SK-N-SH treated with all-trans-retinoic acid at 6 μM for 48 hours (cell line): ENCODE results near the gene TMEM100.

Source experiments
- ATAC-seq: fragments of 200-7000 bp; cut with Tn5 transposase; 3 replicates; pipeline ENCODE4 v1.9.1; 2020; ENCODE audit warnings: mild to moderate bottlenecking, moderate library complexity
- ARNTL ChIP-seq: fragments of 450-650 bp; formaldehyde crosslinking; IDR thresholded peaks from 2 replicates; pipeline ENCODE4 v1.5.0; 2020; ENCODE audit warnings: low read depth, mild to moderate bottlenecking, moderate library complexity, borderline replicate concordance
- BACH2 ChIP-seq: fragments of 250-450 bp; sonication (Bioruptor Pico); IDR thresholded peaks from 2 replicates; pipeline ENCODE4 v1.9.0; 2021; ENCODE audit warnings: mild to moderate bottlenecking, borderline replicate concordance
- CSDC2 ChIP-seq: fragments of 250-450 bp; sonication (Bioruptor Pico); IDR thresholded peaks from 2 replicates; pipeline ENCODE4 v1.5.0; 2020; ENCODE audit warnings: mild to moderate bottlenecking, moderate library complexity
- CSRNP3 ChIP-seq: fragments of 250-450 bp; sonication (Bioruptor Pico); IDR thresholded peaks from 2 replicates; pipeline ENCODE4 v1.5.1; 2021; ENCODE audit warnings: mild to moderate bottlenecking, moderate library complexity
- ESRRG ChIP-seq: fragments of 250-450 bp; sonication (Bioruptor Pico); IDR thresholded peaks from 2 replicates; pipeline ENCODE4 v1.6.1; 2021; ENCODE audit warnings: mild to moderate bottlenecking
- GLIS3 ChIP-seq: fragments of 250-450 bp; sonication (Bioruptor Pico); IDR thresholded peaks from 2 replicates; pipeline ENCODE4 v1.5.0; 2020; ENCODE audit warnings: mild to moderate bottlenecking, moderate library complexity
- ISL1 ChIP-seq: fragments of 250-450 bp; sonication (Bioruptor Pico); IDR thresholded peaks from 2 replicates; pipeline ENCODE4 v2.1.2; 2022; ENCODE audit warnings: mild to moderate bottlenecking, moderate library complexity
- OSR1 ChIP-seq: fragments of 250-450 bp; sonication (Bioruptor Pico); IDR thresholded peaks from 2 replicates; pipeline ENCODE4 v1.8.0; 2022; ENCODE audit warnings: moderate library complexity, mild to moderate bottlenecking, inconsistent platforms
- PPARA ChIP-seq: fragments of 250-450 bp; sonication (Bioruptor Pico); IDR thresholded peaks from 2 replicates; pipeline ENCODE4 v1.5.0; 2020; ENCODE audit warnings: mild to moderate bottlenecking, borderline replicate concordance
- RARB ChIP-seq: fragments of 250-450 bp; sonication (Bioruptor Pico); IDR thresholded peaks from 2 replicates; pipeline ENCODE4 v1.8.0; 2021; ENCODE audit warnings: mild to moderate bottlenecking, moderate library complexity
- SNAI2 ChIP-seq: fragments of 250-450 bp; sonication (Bioruptor Pico); IDR thresholded peaks from 2 replicates; pipeline ENCODE4 v1.5.0; 2020; ENCODE audit warnings: mild to moderate bottlenecking, moderate library complexity
- TCF4 ChIP-seq: fragments of 250-450 bp; sonication (Bioruptor Pico); IDR thresholded peaks from 2 replicates; pipeline ENCODE4 v1.8.0; 2021; ENCODE audit warnings: mild to moderate bottlenecking, moderate library complexity, borderline replicate concordance
- ZFP3 ChIP-seq: fragments of 250-450 bp; sonication (Bioruptor Pico); IDR thresholded peaks from 2 replicates; pipeline ENCODE4 v1.5.0; 2020; ENCODE audit warnings: mild to moderate bottlenecking, moderate library complexity
- ZFP30 ChIP-seq: fragments of 450-650 bp; formaldehyde crosslinking; IDR thresholded peaks from 2 replicates; pipeline ENCODE4 v1.5.0; 2022; ENCODE audit warnings: mild to moderate bottlenecking, moderate library complexity
- ZNF70 ChIP-seq: fragments of 450-650 bp; formaldehyde crosslinking; IDR thresholded peaks from 2 replicates; pipeline ENCODE4 v1.5.0; 2020; ENCODE audit warnings: mild to moderate bottlenecking, moderate library complexity
- ZNF8 ChIP-seq: fragments of 450-650 bp; formaldehyde crosslinking; IDR thresholded peaks from 2 replicates; pipeline ENCODE4 v1.5.0; 2020; ENCODE audit warnings: mild to moderate bottlenecking, moderate library complexity
- TF ChIP-seq, protein P1 (sequence below): fragments of 250-450 bp; sonication (Bioruptor Pico); IDR thresholded peaks from 2 replicates; pipeline ENCODE4 v1.5.0; 2020; ENCODE audit warnings: mild to moderate bottlenecking, moderate library complexity

The TMEM100 gene

GRCh38 chr17:55709984-55710383 lies 12.7 kb downstream of the TMEM100 start (continued):
- TF ChIP-seq, protein P1, sequence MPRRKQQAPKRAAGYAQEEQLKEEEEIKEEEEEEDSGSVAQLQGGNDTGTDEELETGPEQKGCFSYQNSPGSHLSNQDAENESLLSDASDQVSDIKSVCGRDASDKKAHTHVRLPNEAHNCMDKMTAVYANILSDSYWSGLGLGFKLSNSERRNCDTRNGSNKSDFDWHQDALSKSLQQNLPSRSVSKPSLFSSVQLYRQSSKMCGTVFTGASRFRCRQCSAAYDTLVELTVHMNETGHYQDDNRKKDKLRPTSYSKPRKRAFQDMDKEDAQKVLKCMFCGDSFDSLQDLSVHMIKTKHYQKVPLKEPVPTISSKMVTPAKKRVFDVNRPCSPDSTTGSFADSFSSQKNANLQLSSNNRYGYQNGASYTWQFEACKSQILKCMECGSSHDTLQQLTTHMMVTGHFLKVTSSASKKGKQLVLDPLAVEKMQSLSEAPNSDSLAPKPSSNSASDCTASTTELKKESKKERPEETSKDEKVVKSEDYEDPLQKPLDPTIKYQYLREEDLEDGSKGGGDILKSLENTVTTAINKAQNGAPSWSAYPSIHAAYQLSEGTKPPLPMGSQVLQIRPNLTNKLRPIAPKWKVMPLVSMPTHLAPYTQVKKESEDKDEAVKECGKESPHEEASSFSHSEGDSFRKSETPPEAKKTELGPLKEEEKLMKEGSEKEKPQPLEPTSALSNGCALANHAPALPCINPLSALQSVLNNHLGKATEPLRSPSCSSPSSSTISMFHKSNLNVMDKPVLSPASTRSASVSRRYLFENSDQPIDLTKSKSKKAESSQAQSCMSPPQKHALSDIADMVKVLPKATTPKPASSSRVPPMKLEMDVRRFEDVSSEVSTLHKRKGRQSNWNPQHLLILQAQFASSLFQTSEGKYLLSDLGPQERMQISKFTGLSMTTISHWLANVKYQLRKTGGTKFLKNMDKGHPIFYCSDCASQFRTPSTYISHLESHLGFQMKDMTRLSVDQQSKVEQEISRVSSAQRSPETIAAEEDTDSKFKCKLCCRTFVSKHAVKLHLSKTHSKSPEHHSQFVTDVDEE, result no peak
- TF ChIP-seq ESRRG (CRISPR knock-in tag), result no peak
- no peak for TF ChIP-seq OSR1 (CRISPR knock-in tag)
- no peak for TF ChIP-seq BACH2 (CRISPR knock-in tag)
- TF ChIP-seq CSDC2, result no peak
- no peak for TF ChIP-seq TCF4 (CRISPR knock-in tag)
- TF ChIP-seq ARNTL (CRISPR knock-in tag), result no peak
- TF ChIP-seq ZNF8 (CRISPR knock-in tag), result no peak
- TF ChIP-seq RARB (CRISPR knock-in tag), result no peak
- TF ChIP-seq ISL1 (CRISPR knock-in tag), result no peak

DNA sequence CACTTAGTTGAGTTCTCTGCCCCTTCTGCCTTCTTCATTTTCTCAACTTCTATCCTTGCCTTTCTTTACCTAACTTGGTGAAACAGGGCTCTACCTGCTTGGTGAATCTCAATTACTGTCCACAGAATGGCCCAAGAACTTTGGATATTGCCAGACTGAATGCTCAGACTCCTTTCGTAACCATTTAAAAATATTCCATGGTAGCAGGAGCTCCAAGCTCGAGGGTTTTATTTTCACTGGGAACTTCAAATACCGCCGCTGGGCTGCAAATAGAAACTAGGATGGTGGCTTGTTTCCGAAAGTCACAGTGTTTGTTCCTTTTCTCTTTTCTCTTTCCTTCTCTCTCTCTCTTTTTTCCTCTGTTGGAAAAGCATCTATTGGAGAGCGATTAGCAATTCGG lies 13.2 kb downstream of the TMEM100 start:
- TF ChIP-seq CSRNP3 (CRISPR knock-in tag) (no peak), SNAI2 (CRISPR knock-in tag) (no peak), ZFP3 (CRISPR knock-in tag) (no peak)
- no peak for ATAC-seq

GRCh38 chr17:55708175-55708974 lies 14.3 kb downstream of the TMEM100 start:
- ATAC-seq, result 0 out of 3 replicates have a peak, but pooled peaks have one; percentile 36
- TF ChIP-seq ZFP30 (CRISPR knock-in tag) (no peak), SNAI2 (CRISPR knock-in tag) (no peak), ZNF70 (no peak), PPARA (no peak)

DNA sequence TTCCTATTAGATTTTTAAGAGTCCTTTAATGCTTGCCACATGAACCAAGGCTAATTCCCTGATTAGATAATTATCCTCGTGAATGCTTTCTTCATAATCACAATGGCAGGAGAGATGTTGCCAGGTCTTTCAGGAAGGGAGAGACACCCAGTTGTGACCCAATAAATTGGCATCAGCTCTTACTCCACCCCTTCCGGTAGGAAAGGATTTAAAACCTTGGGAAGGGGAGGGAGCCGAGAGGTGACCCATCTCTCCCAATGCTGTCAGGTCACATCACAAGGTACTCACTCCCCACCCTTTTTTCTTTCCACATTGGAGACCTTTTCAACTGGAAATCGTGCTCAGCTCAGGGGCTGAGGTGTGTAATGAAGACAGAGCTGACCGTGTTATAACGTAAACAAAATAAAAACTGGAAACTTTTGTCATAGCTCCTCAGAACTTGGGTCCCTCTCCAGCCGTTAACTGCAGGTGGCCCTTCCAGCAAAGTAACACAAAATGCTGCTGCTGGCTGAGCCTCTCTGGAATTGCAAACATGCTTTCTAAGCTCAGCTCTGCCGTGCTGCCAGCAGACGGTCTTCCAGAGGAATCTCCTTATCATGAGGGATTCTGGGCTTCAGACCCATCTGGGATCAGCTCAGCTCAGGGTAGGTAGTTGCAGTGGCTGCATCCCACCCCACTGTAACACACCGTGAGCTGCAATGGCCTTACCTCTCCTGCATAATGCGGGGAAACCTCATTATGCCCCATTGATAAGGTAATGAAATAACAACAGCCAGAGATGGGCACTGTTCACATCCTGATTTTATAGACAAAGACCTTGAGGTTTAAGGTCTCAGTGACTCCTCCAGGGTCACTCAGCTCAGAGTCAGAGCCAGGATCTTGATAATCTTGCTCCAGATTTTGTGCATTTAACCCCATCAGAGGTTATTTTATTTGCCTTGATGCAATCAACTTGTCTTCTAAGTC lies 15.6 kb downstream of the TMEM100 start:
- TF ChIP-seq ZNF70 (no peak), TCF4 (CRISPR knock-in tag) (peak; percentile 36; the same call in 1 of the 2 replicates)
- TF ChIP-seq, protein P1, result 0 out of 2 replicates have a peak, but pooled peaks have one; percentile 20

GRCh38 chr17:55705847-55706246 lies 16.8 kb downstream of the TMEM100 start:
- no peak for ATAC-seq
- TF ChIP-seq GLIS3 (no peak), OSR1 (CRISPR knock-in tag) (no peak), ZFP30 (CRISPR knock-in tag) (no peak)

More for the DNA sequence above, 15.6 kb downstream of the TMEM100 start:
- ATAC-seq, result peak; percentile 47; the same call in 2 of the 3 replicates
